ENCODE measurements around the gene CXCL8. TPM values are rescaled to one million over a fixed set of nuclear protein-coding genes. Genes with fewer than 3 reads are reported as not detected.

Gene CXCL8
- total RNA-seq, 2 donors from 2014 or later, result 15.2 TPM; not detected in 1

- Histone ChIP-seq H3K4me3 (no peak overlapping the region), H3K36me3 (no peaks in the 10 kb centered on the region), H3K27ac (no peak overlapping the region), H3K4me1 (replicated peaks) (no peaks in the 10 kb centered on the region), H3K27me3 (replicated peaks; ENCODE audit: insufficient read depth) (no peaks in the 10 kb centered on the region), H3K9me3 (no peaks in the 10 kb centered on the region)
- WGBS, result 62% methylated on average over 1 of the region's 1 CpG
- intact Hi-C loops (cut with DNase I), result no loop called here
- TF ChIP-seq CTCF (IDR thresholded peaks at IDR 0.05) (no peak), POLR2A (IDR thresholded peaks at IDR 0.05) (no peak), POLR2AphosphoS5 (IDR thresholded peaks at IDR 0.05) (no peak)
- DNase-seq (ENCODE audit: low spot score), result no peak
Measured at GRCh38 chr4:73705056-73705432, 35.3 kb upstream of the CXCL8 start.

- no peaks in the 10 kb centered on the region for H3K36me3 ChIP-seq
- no peak for DNase-seq (ENCODE audit: low spot score)
- no peaks in the 10 kb centered on the region for H3K4me1 ChIP-seq (replicated peaks)
- no peaks in the 10 kb centered on the region for H3K27me3 ChIP-seq (replicated peaks; ENCODE audit: insufficient read depth)
- no peak overlapping the region for H3K27ac ChIP-seq
- intact Hi-C loops (cut with DNase I), result no loop called here
- H3K4me3 ChIP-seq, result no peak overlapping the region
- no peaks in the 10 kb centered on the region for H3K9me3 ChIP-seq
- WGBS, result 97% methylated on average over 1 of the region's 1 CpG
- TF ChIP-seq POLR2A (IDR thresholded peaks at IDR 0.05), result no peak
- no peak for TF ChIP-seq POLR2AphosphoS5 (IDR thresholded peaks at IDR 0.05)
- TF ChIP-seq CTCF (IDR thresholded peaks at IDR 0.05), result no peak
Measured at GRCh38 chr4:73705721-73706120, 34.6 kb upstream of the CXCL8 start.

- Histone ChIP-seq H3K36me3 (no peaks in the 10 kb centered on the region), H3K27me3 (replicated peaks; ENCODE audit: insufficient read depth) (no peaks in the 10 kb centered on the region), H3K9me3 (no peaks in the 10 kb centered on the region), H3K4me1 (replicated peaks) (no peaks in the 10 kb centered on the region), H3K4me3 (no peak overlapping the region), H3K27ac (no peak overlapping the region)
- intact Hi-C loops (cut with DNase I), result no loop called here
- 98% methylated on average over 2 of the region's 2 CpGs for WGBS
- DNase-seq (ENCODE audit: low spot score), result no peak
- no peak for TF ChIP-seq CTCF (IDR thresholded peaks at IDR 0.05)
- TF ChIP-seq POLR2AphosphoS5 (IDR thresholded peaks at IDR 0.05), result no peak
- TF ChIP-seq POLR2A (IDR thresholded peaks at IDR 0.05), result no peak
Measured at GRCh38 chr4:73706811-73707210, 33.6 kb upstream of the CXCL8 start.

GRCh38 chr4:73707269-73707875, 33.0 kb upstream of the CXCL8 start:
- intact Hi-C loops (cut with DNase I), result no loop called here

More at GRCh38 chr4:73707269-73707875, 33.0 kb upstream of the CXCL8 start:
- Histone ChIP-seq H3K9me3 (no peaks in the 10 kb centered on the region), H3K27me3 (replicated peaks; ENCODE audit: insufficient read depth) (no peaks in the 10 kb centered on the region), H3K4me3 (no peak overlapping the region), H3K4me1 (replicated peaks) (no peaks in the 10 kb centered on the region), H3K27ac (no peak overlapping the region), H3K36me3 (no peaks in the 10 kb centered on the region)
- DNase-seq (ENCODE audit: low spot score), result no peak
- TF ChIP-seq CTCF (IDR thresholded peaks at IDR 0.05), result no peak
- no peak for TF ChIP-seq POLR2AphosphoS5 (IDR thresholded peaks at IDR 0.05)
- no peak for TF ChIP-seq POLR2A (IDR thresholded peaks at IDR 0.05)
- WGBS, result 87% methylated on average over 4 of the region's 4 CpGs

Data from prostate gland (tissue), 2 donors.